Fibroblast of lung (primary cell): ENCODE data around the gene TRIM46. TPM values are rescaled to one million over a fixed set of nuclear protein-coding genes. Genes with fewer than 3 reads are reported as not detected.

Experiments
- DNase-seq, 2 donors: peaks; one replicate each; pipeline versions ENCODE4 v3.0.0 to v3.0.0-alpha.2; 2010; ENCODE audit warnings: low read depth in 2 of 2
- H2AFZ ChIP-seq: 2 replicates; pipeline ENCODE4 v1.5.1; 2012; ENCODE audit warnings: low read length, control low read depth, inconsistent platforms
- H3K27ac ChIP-seq: 2 replicates; pipeline ENCODE4 v1.5.1; 2011; ENCODE audit warnings: low read length, control low read depth; ENCODE audit not compliant: insufficient read depth
- H3K27me3 ChIP-seq: 2 replicates; pipeline ENCODE4 v1.5.1; 2011; ENCODE audit warnings: mild to moderate bottlenecking, low read length; ENCODE audit not compliant: control insufficient read depth, insufficient read depth
- H3K36me3 ChIP-seq: 2 replicates; pipeline ENCODE4 v1.5.1; 2011; ENCODE audit warnings: low read length; ENCODE audit not compliant: control insufficient read depth, insufficient read depth
- H3K4me1 ChIP-seq: 2 replicates; pipeline ENCODE4 v1.5.1; 2011; ENCODE audit warnings: low read length; ENCODE audit not compliant: control insufficient read depth, insufficient read depth; ENCODE audit errors: extremely low read depth
- H3K4me2 ChIP-seq: 2 replicates; pipeline ENCODE4 v1.5.1; 2011; ENCODE audit warnings: low read length, control low read depth; ENCODE audit not compliant: insufficient read depth; ENCODE audit errors: extremely low read depth
- H3K4me3 ChIP-seq, 4 experiments: fragments of 200-600 bp in 1 of 4; sonication (generic) in 1 of 4; replicated peaks in 1 of 4; 2 replicates each; pipeline ENCODE4 v1.5.1; 2011 to 2016; ENCODE audit warnings: low read length in 4 of 4, low read depth in 3 of 4, mild to moderate bottlenecking in 3 of 4, control low read depth in 2 of 4, inconsistent platforms in 1 of 4, mixed read lengths in 1 of 4; ENCODE audit not compliant: insufficient read depth in 1 of 4; ENCODE audit errors: control extremely low read depth in 1 of 4
- H3K79me2 ChIP-seq: 2 replicates; pipeline ENCODE4 v1.5.1; 2012; ENCODE audit warnings: mild to moderate bottlenecking, low read length, inconsistent platforms; ENCODE audit not compliant: control insufficient read depth, insufficient read depth
- H3K9ac ChIP-seq: 2 replicates; pipeline ENCODE4 v1.5.1; 2011; ENCODE audit warnings: mild to moderate bottlenecking, low read length, control low read depth; ENCODE audit not compliant: insufficient read depth
- H3K9me3 ChIP-seq: 2 replicates; pipeline ENCODE4 v1.5.1; 2012; ENCODE audit warnings: low read depth, low read length; ENCODE audit not compliant: control insufficient read depth, insufficient read depth
- H4K20me1 ChIP-seq: 2 replicates; pipeline ENCODE4 v1.5.1; 2011; ENCODE audit warnings: low read length; ENCODE audit not compliant: control insufficient read depth, insufficient read depth; ENCODE audit errors: extremely low read depth
- EZH2 ChIP-seq: IDR thresholded peaks from 2 replicates; pipeline ENCODE4 v1.5.1; 2012; ENCODE audit warnings: low read length, control low read depth, mild to moderate bottlenecking; ENCODE audit errors: missing control alignments
- polyA plus RNA-seq, 2 donors: library from polyadenylated mRNA; depleted of rRNA in 1 of 2; stranded (reverse) in 1 of 2; unstranded in 1 of 2; fragments of >200 nt; gene quantifications; 2 replicates each; pipeline ENCODE4 v1.2.1, GENCODE V29; 2011 to 2012; ENCODE audit warnings: missing spikeins in 1 of 2
- total RNA-seq: library from RNA; depleted of rRNA; stranded (reverse); fragments of >200 nt; gene quantifications from 2 replicates; pipeline ENCODE4 v1.2.1, GENCODE V29; 2014
- TF ChIP-seq, protein P1 (sequence below), 2 donors: IDR thresholded peaks in 1 of 2; conservative IDR thresholded peaks in 1 of 2; 1 replicate in 1 of 2; 2 replicates in 1 of 2; pipeline ENCODE4 v1.5.1; 2011 to 2012; ENCODE audit warnings: low read length in 2 of 2, control low read depth in 1 of 2, inconsistent platforms in 1 of 2, low read depth in 1 of 2, mild to moderate bottlenecking in 1 of 2

The TRIM46 gene
- total and polyA plus RNA-seq, 2 donors (not counting 1 experiment from before 2014, with no cell fraction given): 1.9 to 4.0 TPM

DNA sequence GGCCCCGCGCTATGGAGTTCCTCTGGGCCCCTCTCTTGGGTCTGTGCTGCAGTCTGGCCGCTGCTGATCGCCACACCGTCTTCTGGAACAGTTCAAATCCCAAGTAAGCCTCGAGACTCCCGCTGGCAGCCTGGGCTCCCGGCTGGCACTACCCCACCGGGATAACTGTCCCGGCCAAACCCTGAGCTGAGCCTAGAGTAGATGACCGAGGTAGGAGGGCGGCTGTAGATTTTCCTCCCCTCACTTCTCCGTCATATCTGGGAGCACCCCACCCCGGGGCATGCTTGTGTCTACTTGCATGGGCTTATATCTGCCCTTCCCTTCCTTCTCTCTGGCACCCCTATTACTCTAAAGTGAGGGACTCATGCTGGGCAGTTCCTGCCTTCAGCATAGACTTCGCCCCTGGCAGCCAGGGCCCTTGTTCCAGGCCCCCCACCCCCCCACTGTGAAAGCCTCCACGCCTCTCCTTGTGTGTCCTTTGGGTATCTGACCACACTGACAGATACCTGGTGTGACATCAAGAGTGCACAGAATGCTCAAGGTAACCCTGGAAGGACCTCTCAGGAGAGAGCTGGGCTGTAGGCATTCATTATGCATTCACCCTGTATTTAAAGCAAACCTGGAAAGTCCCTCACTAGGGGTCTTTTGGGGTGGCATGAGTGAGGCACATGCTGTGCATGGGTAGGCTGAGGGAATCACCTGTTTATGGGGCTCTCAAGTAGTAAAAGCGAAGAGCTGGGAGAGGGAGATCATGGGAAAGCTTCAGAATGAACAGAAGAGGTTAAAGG is 45.5 kb upstream of the TRIM46 start:
- H3K9me3 ChIP-seq: no peaks in the 10 kb centered on the region
- no peak overlapping the region for H3K27ac ChIP-seq
- H4K20me1 ChIP-seq: no peaks in the 10 kb centered on the region
- TF ChIP-seq, protein P1, sequence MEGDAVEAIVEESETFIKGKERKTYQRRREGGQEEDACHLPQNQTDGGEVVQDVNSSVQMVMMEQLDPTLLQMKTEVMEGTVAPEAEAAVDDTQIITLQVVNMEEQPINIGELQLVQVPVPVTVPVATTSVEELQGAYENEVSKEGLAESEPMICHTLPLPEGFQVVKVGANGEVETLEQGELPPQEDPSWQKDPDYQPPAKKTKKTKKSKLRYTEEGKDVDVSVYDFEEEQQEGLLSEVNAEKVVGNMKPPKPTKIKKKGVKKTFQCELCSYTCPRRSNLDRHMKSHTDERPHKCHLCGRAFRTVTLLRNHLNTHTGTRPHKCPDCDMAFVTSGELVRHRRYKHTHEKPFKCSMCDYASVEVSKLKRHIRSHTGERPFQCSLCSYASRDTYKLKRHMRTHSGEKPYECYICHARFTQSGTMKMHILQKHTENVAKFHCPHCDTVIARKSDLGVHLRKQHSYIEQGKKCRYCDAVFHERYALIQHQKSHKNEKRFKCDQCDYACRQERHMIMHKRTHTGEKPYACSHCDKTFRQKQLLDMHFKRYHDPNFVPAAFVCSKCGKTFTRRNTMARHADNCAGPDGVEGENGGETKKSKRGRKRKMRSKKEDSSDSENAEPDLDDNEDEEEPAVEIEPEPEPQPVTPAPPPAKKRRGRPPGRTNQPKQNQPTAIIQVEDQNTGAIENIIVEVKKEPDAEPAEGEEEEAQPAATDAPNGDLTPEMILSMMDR (conservative IDR thresholded peaks at IDR 0.05 in 1 of 2, IDR thresholded peaks at IDR 0.05 in 1 of 2; ENCODE audit: low read depth in 1 of 2, low read length in 2 of 2): no peak
- peak; percentile 23 for TF ChIP-seq EZH2
- H3K4me2 ChIP-seq: peak overlapping the region; percentile 21
- H3K4me3 ChIP-seq: peak overlapping the region in 2 of 4 experiments; percentile 51 to 58
- no peak overlapping the region for H2AFZ ChIP-seq
- no peak for DNase-seq
- H3K4me1 ChIP-seq: peaks cover 2% of the 10 kb centered on the region
- no peaks in the 10 kb centered on the region for H3K79me2 ChIP-seq
- H3K9ac ChIP-seq: no peak overlapping the region
- peaks cover 55% of the 10 kb centered on the region for H3K27me3 ChIP-seq
- H3K36me3 ChIP-seq: no peaks in the 10 kb centered on the region

DNA sequence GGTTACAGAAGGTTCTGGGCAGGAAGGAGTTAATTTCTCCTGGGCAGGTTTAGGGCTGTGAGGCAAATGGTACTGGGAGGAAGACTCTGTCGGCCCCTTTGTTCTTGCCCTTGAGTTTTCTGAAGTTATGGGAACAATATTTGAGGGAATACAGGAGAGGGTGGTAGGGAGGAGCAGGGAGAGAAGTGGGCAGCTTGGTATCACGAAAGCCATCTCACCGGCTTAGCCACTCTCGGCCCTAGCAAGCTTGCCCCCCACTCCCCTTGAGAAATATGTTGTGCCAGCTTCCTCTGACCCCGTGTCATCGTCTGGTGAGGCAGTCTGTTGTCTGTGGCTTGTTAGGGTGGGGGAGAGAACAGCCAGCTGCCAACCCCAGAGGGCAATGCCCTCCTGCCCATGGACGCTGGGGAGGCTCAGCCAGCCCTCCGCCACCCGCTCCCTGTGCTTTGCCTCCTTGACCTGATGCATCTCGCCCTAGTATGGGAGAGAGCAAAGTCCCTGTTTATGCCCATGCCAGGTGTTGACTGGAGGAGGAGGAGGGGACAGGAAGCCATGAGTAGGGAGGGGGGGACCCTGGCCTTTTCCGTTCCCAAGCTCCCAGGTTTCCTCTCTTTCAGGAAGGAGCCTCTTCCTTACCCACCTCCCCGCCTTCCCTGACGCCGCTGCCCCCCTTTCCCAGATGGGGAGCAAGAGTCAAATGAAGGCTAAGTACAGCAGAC is 44.7 kb upstream of the TRIM46 start:
- Histone ChIP-seq H2AFZ (no peak overlapping the region), H4K20me1 (no peaks in the 10 kb centered on the region), H3K79me2 (no peaks in the 10 kb centered on the region), H3K27me3 (peaks cover 53% of the 10 kb centered on the region), H3K36me3 (no peaks in the 10 kb centered on the region), H3K4me2 (no peak overlapping the region), H3K9me3 (no peaks in the 10 kb centered on the region), H3K4me1 (peaks cover 2% of the 10 kb centered on the region), H3K4me3 (peak overlapping the region in 1 of 4 experiments; percentile 58), H3K9ac (no peak overlapping the region), H3K27ac (no peak overlapping the region)
- TF ChIP-seq, protein P1 (conservative IDR thresholded peaks at IDR 0.05 in 1 of 2, IDR thresholded peaks at IDR 0.05 in 1 of 2; ENCODE audit: low read depth in 1 of 2, low read length in 2 of 2): no peak
- peak; percentile 21 for TF ChIP-seq EZH2
- DNase-seq: no peak

DNA sequence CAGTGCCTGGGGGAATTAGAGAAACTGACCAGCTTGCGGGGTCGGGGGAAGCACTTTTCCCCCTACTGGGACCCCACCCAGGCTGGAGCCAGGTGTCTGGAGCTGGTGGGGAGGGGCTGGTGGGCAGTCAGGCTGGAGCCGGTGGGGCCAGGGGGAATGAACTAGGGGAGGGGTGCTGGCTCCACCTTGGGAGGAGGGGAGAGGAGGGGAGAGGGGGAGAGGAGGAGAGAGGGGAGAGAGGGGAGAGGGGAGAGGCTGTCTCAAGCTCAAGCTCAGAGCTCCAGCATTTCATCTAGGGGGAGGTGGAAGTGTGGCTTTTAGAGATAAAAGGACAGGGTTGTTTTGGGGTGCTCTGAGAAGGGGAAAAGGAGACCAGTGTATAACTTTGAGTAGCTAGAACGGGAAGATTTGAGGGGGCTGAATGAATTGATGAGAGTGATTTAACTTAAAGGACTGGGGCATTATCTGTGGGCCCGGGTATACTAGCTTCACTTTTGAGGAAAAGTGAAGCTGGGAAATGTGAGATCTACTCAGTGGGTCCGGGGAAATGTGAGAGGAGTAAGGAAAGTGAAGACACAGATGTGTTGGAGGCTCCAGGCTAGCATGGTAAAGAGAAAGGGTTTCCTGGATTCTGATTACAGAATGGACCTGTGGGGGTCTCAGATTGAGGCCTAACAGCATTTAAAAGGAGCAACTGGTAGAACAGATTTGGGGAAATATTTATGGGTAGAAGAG is 43.2 kb upstream of the TRIM46 start:
- H3K36me3 ChIP-seq: no peaks in the 10 kb centered on the region
- TF ChIP-seq, protein P1 (conservative IDR thresholded peaks at IDR 0.05 in 1 of 2, IDR thresholded peaks at IDR 0.05 in 1 of 2; ENCODE audit: low read depth in 1 of 2, low read length in 2 of 2): no peak
- TF ChIP-seq EZH2: no peak
- H2AFZ ChIP-seq: no peak overlapping the region
- H3K27me3 ChIP-seq: peaks cover 41% of the 10 kb centered on the region
- H3K9me3 ChIP-seq: no peaks in the 10 kb centered on the region
- H3K4me3 ChIP-seq: no peak overlapping the region
- H3K9ac ChIP-seq: no peak overlapping the region
- DNase-seq: no peak
- H3K4me2 ChIP-seq: no peak overlapping the region
- H3K4me1 ChIP-seq: peaks cover 9% of the 10 kb centered on the region
- H4K20me1 ChIP-seq: no peaks in the 10 kb centered on the region
- no peak overlapping the region for H3K27ac ChIP-seq
- no peaks in the 10 kb centered on the region for H3K79me2 ChIP-seq
